Measurements from ENCODE around the gene HEATR9.

HEATR9 gene

DNA sequence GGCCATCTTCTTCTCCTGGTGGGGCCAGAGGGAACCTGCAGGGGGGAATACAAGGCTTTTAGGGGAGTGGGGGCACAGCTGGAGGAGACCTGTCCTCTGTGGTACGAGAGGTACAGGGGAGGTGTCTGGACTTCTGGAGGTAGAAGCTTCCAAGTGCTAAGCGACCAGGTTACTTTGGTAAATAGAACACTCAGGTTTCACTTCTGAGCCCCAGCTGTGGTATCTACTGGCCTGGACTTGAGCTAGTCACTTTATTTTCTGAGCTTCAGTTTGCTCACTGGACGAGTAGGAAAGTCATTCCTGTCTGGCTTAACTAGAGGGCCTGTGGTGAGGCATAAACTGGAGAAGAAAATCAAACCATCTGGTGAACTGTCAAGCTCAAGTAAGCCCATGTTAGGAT, at the start of gene HEATR9:
Gene HEATR9 (minus strand): TSS at position 155 of the 400 bp plus-strand sequence. CDS start 149 bp downstream, at position 6.
- Histone ChIP-seq H3F3A (ENCODE audit: insufficient read depth, low read length) (no peaks in the 10 kb centered on the region), H2AFZ (ENCODE audit: low read length) (no peak within 1 kb of the TSS), H3K79me2 (ENCODE audit: low read length) (no peaks in the 10 kb centered on the region), H3K4me1 (ENCODE audit: low read length) (no peaks in the 10 kb centered on the region), H3K9me2 (replicated peaks; ENCODE audit: insufficient read depth, low read length) (no peaks in the 10 kb centered on the region), H3K9me3 (replicated peaks; ENCODE audit: insufficient read depth, low read length) (no peaks in the 10 kb centered on the region), H3K36me3 (replicated peaks; ENCODE audit: insufficient read depth, low read length) (no peaks in the 10 kb centered on the region), H3K27me3 (replicated peaks; ENCODE audit: insufficient read depth, low read length) (no peaks in the 10 kb centered on the region), H3K27ac (ENCODE audit: low read length) (no peak within 1 kb of the TSS), H3K9ac (ENCODE audit: low read length) (no peak within 1 kb of the TSS), H3K4me3 (ENCODE audit: low read length) (no peak within 1 kb of the TSS), H4K20me1 (ENCODE audit: insufficient read depth, low read length) (no peaks in the 10 kb centered on the region), H3K4me2 (ENCODE audit: low read depth, low read length) (no peak within 1 kb of the TSS)
- TF ChIP-seq EZH2phosphoT487 (IDR thresholded peaks at IDR 0.05; ENCODE audit: low read length), result no peak
- TF ChIP-seq, protein P1, sequence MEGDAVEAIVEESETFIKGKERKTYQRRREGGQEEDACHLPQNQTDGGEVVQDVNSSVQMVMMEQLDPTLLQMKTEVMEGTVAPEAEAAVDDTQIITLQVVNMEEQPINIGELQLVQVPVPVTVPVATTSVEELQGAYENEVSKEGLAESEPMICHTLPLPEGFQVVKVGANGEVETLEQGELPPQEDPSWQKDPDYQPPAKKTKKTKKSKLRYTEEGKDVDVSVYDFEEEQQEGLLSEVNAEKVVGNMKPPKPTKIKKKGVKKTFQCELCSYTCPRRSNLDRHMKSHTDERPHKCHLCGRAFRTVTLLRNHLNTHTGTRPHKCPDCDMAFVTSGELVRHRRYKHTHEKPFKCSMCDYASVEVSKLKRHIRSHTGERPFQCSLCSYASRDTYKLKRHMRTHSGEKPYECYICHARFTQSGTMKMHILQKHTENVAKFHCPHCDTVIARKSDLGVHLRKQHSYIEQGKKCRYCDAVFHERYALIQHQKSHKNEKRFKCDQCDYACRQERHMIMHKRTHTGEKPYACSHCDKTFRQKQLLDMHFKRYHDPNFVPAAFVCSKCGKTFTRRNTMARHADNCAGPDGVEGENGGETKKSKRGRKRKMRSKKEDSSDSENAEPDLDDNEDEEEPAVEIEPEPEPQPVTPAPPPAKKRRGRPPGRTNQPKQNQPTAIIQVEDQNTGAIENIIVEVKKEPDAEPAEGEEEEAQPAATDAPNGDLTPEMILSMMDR (IDR thresholded peaks at IDR 0.05; ENCODE audit: low read length), result no peak
- DNase-seq, result no peak

- Histone ChIP-seq H3K9me3 (replicated peaks; ENCODE audit: insufficient read depth, low read length) (no peaks in the 10 kb centered on the region), H3K27ac (ENCODE audit: low read length) (no peak overlapping the region), H3K4me1 (ENCODE audit: low read length) (no peaks in the 10 kb centered on the region), H4K20me1 (ENCODE audit: insufficient read depth, low read length) (no peaks in the 10 kb centered on the region), H3K36me3 (replicated peaks; ENCODE audit: insufficient read depth, low read length) (no peaks in the 10 kb centered on the region), H3K9ac (ENCODE audit: low read length) (no peak overlapping the region), H3K4me2 (ENCODE audit: low read depth, low read length) (no peak overlapping the region), H3K9me2 (replicated peaks; ENCODE audit: insufficient read depth, low read length) (no peaks in the 10 kb centered on the region), H3K4me3 (ENCODE audit: low read length) (no peak overlapping the region), H3F3A (ENCODE audit: insufficient read depth, low read length) (no peaks in the 10 kb centered on the region), H2AFZ (ENCODE audit: low read length) (no peak overlapping the region), H3K27me3 (replicated peaks; ENCODE audit: insufficient read depth, low read length) (no peaks in the 10 kb centered on the region), H3K79me2 (ENCODE audit: low read length) (no peaks in the 10 kb centered on the region)
- no peak for TF ChIP-seq EZH2 (optimal IDR thresholded peaks at IDR 0.05; ENCODE audit: low read depth, low read length)
- no peak for TF ChIP-seq EZH2phosphoT487 (IDR thresholded peaks at IDR 0.05; ENCODE audit: low read length)
- TF ChIP-seq, protein P1 (IDR thresholded peaks at IDR 0.05; ENCODE audit: low read length), result no peak
- DNase-seq, result no peak
These were observed 49.0 kb upstream of the HEATR9 start for GRCh38 chr17:35917519-35918213.

GRCh38 chr17:35915153-35915964, 46.7 kb upstream of the HEATR9 start:
- H3K4me2 ChIP-seq (ENCODE audit: low read depth, low read length), result no peak overlapping the region

More at GRCh38 chr17:35915153-35915964, 46.7 kb upstream of the HEATR9 start:
- no peaks in the 10 kb centered on the region for H3K36me3 ChIP-seq (replicated peaks; ENCODE audit: insufficient read depth, low read length)
- TF ChIP-seq EZH2 (optimal IDR thresholded peaks at IDR 0.05; ENCODE audit: low read depth, low read length) (no peak), EZH2phosphoT487 (IDR thresholded peaks at IDR 0.05; ENCODE audit: low read length) (no peak)
- TF ChIP-seq, protein P1 (IDR thresholded peaks at IDR 0.05; ENCODE audit: low read length), result no peak
- no peak for DNase-seq
- H2AFZ ChIP-seq (ENCODE audit: low read length), result no peak overlapping the region
- no peaks in the 10 kb centered on the region for H3K27me3 ChIP-seq (replicated peaks; ENCODE audit: insufficient read depth, low read length)
- H3K9me2 ChIP-seq (replicated peaks; ENCODE audit: insufficient read depth, low read length), result no peaks in the 10 kb centered on the region
- H3K4me1 ChIP-seq (ENCODE audit: low read length), result no peaks in the 10 kb centered on the region
- H3K9ac ChIP-seq (ENCODE audit: low read length), result no peak overlapping the region
- no peak overlapping the region for H3K27ac ChIP-seq (ENCODE audit: low read length)
- no peaks in the 10 kb centered on the region for H3K79me2 ChIP-seq (ENCODE audit: low read length)
- H3F3A ChIP-seq (ENCODE audit: insufficient read depth, low read length), result no peaks in the 10 kb centered on the region
- H3K4me3 ChIP-seq (ENCODE audit: low read length), result no peak overlapping the region
- no peaks in the 10 kb centered on the region for H4K20me1 ChIP-seq (ENCODE audit: insufficient read depth, low read length)
- no peaks in the 10 kb centered on the region for H3K9me3 ChIP-seq (replicated peaks; ENCODE audit: insufficient read depth, low read length)

All from MM.1S (cell line).